ENCODE measurements around the gene ST6GALNAC3. TPM values are rescaled to one million over a fixed set of nuclear protein-coding genes. Genes with fewer than 3 reads are reported as not detected.

The ST6GALNAC3 gene
- total RNA-seq, 1 experiment from 2014 or later, result 4.8 TPM

- H3K27ac ChIP-seq (ENCODE audit: low read length), result no peak overlapping the region
- no peaks in the 10 kb centered on the region for H3K36me3 ChIP-seq (ENCODE audit: insufficient read depth, low read length)
- H3K4me3 ChIP-seq (ENCODE audit: low read length), result no peak overlapping the region
- H2AFZ ChIP-seq (ENCODE audit: low read length), result no peak overlapping the region
- H3K4me1 ChIP-seq (ENCODE audit: low read length), result no peaks in the 10 kb centered on the region; the same call in 1 of the 2 replicates
- no peak overlapping the region for H3K4me2 ChIP-seq (ENCODE audit: low read depth, low read length, poor library complexity, severe bottlenecking)
- H4K20me1 ChIP-seq (ENCODE audit: insufficient read depth, low read depth, low read length), result no peaks in the 10 kb centered on the region
- no peaks in the 10 kb centered on the region; the same call in 1 of the 2 replicates for H3K9me3 ChIP-seq (ENCODE audit: low read length)
- H3K9ac ChIP-seq (ENCODE audit: low read length), result no peak overlapping the region
- no peaks in the 10 kb centered on the region for H3K79me2 ChIP-seq (ENCODE audit: low read length)
- H3K27me3 ChIP-seq (ENCODE audit: low read length), result no peaks in the 10 kb centered on the region
- H3K9me2 ChIP-seq (replicated peaks; ENCODE audit: insufficient read depth, low read length), result no peaks in the 10 kb centered on the region
- no peak for DNase-seq
These were observed 327.6 kb downstream of the ST6GALNAC3 start for GRCh38 chr1:76402128-76402527.

DNA sequence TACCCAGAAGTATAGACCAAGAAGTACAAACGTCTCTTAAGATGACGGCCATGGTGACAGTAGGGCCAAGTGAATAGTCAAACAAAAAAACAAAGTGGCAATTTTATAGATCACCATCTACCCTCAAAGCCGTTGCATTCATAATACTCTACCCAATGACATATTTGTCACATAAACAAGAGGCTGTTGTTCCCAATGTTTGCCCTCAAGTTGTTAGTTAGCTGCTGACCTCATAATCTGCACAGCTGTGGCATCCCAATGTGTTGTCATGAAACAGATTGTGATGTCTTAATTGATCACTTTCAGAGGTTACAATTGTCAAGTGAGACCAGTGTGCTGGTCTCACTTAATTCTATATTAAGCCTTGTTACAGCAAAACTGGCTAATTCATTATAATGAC is 333.8 kb downstream of the ST6GALNAC3 start:
- H3K27me3 ChIP-seq (ENCODE audit: low read length), result no peaks in the 10 kb centered on the region; the same call in 1 of the 2 replicates
- no peak overlapping the region for H3K27ac ChIP-seq (ENCODE audit: low read length)
- H3K9me2 ChIP-seq (replicated peaks; ENCODE audit: insufficient read depth, low read length), result no peaks in the 10 kb centered on the region
- no peak overlapping the region for H2AFZ ChIP-seq (ENCODE audit: low read length)
- no peaks in the 10 kb centered on the region for H3K36me3 ChIP-seq (ENCODE audit: insufficient read depth, low read length)
- peaks cover 15% of the 10 kb centered on the region for H3K4me1 ChIP-seq (ENCODE audit: low read length)
- H4K20me1 ChIP-seq (ENCODE audit: insufficient read depth, low read depth, low read length), result no peaks in the 10 kb centered on the region
- no peaks in the 10 kb centered on the region for H3K9me3 ChIP-seq (ENCODE audit: low read length)
- H3K4me3 ChIP-seq (ENCODE audit: low read length), result no peak overlapping the region
- no peaks in the 10 kb centered on the region for H3K79me2 ChIP-seq (ENCODE audit: low read length)
- no peak for DNase-seq
- H3K9ac ChIP-seq (ENCODE audit: low read length), result no peak overlapping the region
- no peak overlapping the region for H3K4me2 ChIP-seq (ENCODE audit: low read depth, low read length, poor library complexity, severe bottlenecking)

DNA sequence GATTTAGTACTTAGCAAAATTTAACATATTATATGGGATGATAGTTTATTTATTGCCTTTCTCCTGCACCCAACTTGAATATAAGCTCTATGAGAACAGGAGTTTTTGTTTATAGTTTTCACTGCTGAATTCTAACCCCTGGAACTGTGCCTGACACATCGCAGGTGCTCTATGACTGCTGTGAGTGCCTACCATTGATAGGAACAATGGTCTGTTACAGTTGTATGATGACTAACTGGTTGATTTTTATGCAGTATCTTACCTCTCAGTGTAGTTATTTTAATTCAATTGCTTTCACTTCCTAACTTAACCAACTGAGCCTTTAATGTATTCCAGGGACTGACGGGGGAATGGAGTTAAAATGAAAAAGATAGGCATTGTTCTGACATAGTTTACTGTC is 336.0 kb downstream of the ST6GALNAC3 start:
- no peak for DNase-seq

GRCh38 chr1:76418531-76418930 is 344.0 kb downstream of the ST6GALNAC3 start:
- no peaks in the 10 kb centered on the region for H4K20me1 ChIP-seq (ENCODE audit: insufficient read depth, low read depth, low read length)
- H3K36me3 ChIP-seq (ENCODE audit: insufficient read depth, low read length), result no peaks in the 10 kb centered on the region
- no peaks in the 10 kb centered on the region for H3K79me2 ChIP-seq (ENCODE audit: low read length)
- no peak overlapping the region for H3K4me2 ChIP-seq (ENCODE audit: low read depth, low read length, poor library complexity, severe bottlenecking)
- H2AFZ ChIP-seq (ENCODE audit: low read length), result no peak overlapping the region
- H3K9ac ChIP-seq (ENCODE audit: low read length), result no peak overlapping the region
- H3K9me2 ChIP-seq (replicated peaks; ENCODE audit: insufficient read depth, low read length), result no peaks in the 10 kb centered on the region
- DNase-seq, result no peak
- H3K9me3 ChIP-seq (ENCODE audit: low read length), result no peaks in the 10 kb centered on the region
- H3K4me3 ChIP-seq (ENCODE audit: low read length), result no peak overlapping the region
- H3K4me1 ChIP-seq (ENCODE audit: low read length), result peaks cover 6% of the 10 kb centered on the region
- H3K27ac ChIP-seq (ENCODE audit: low read length), result no peak overlapping the region
- H3K27me3 ChIP-seq (ENCODE audit: low read length), result no peaks in the 10 kb centered on the region

More for the DNA sequence above, 336.0 kb downstream of the ST6GALNAC3 start:
- H3K27ac ChIP-seq (ENCODE audit: low read length), result no peak overlapping the region
- H3K36me3 ChIP-seq (ENCODE audit: insufficient read depth, low read length), result no peaks in the 10 kb centered on the region
- no peaks in the 10 kb centered on the region for H3K9me3 ChIP-seq (ENCODE audit: low read length)
- no peaks in the 10 kb centered on the region for H4K20me1 ChIP-seq (ENCODE audit: insufficient read depth, low read depth, low read length)
- peak overlapping the region; percentile 6; the same call in 1 of the 2 replicates for H2AFZ ChIP-seq (ENCODE audit: low read length)
- no peaks in the 10 kb centered on the region for H3K79me2 ChIP-seq (ENCODE audit: low read length)
- H3K4me2 ChIP-seq (ENCODE audit: low read depth, low read length, poor library complexity, severe bottlenecking), result peak overlapping the region; percentile 49
- peak overlapping the region; percentile 17; the same call in 1 of the 2 replicates for H3K4me3 ChIP-seq (ENCODE audit: low read length)
- peaks cover 23% of the 10 kb centered on the region for H3K4me1 ChIP-seq (ENCODE audit: low read length)
- H3K9me2 ChIP-seq (replicated peaks; ENCODE audit: insufficient read depth, low read length), result no peaks in the 10 kb centered on the region
- no peak overlapping the region for H3K9ac ChIP-seq (ENCODE audit: low read length)
- H3K27me3 ChIP-seq (ENCODE audit: low read length), result no peaks in the 10 kb centered on the region; the same call in 1 of the 2 replicates

GRCh38 chr1:76419603-76420002 is 345.1 kb downstream of the ST6GALNAC3 start:
- H3K4me2 ChIP-seq (ENCODE audit: low read depth, low read length, poor library complexity, severe bottlenecking), result no peak overlapping the region
- no peaks in the 10 kb centered on the region for H3K9me3 ChIP-seq (ENCODE audit: low read length)
- H3K27ac ChIP-seq (ENCODE audit: low read length), result no peak overlapping the region
- no peaks in the 10 kb centered on the region for H3K9me2 ChIP-seq (replicated peaks; ENCODE audit: insufficient read depth, low read length)
- H4K20me1 ChIP-seq (ENCODE audit: insufficient read depth, low read depth, low read length), result no peaks in the 10 kb centered on the region
- no peaks in the 10 kb centered on the region for H3K79me2 ChIP-seq (ENCODE audit: low read length)
- H3K4me3 ChIP-seq (ENCODE audit: low read length), result no peak overlapping the region
- no peaks in the 10 kb centered on the region for H3K27me3 ChIP-seq (ENCODE audit: low read length)
- no peak overlapping the region for H3K9ac ChIP-seq (ENCODE audit: low read length)
- peaks cover 2% of the 10 kb centered on the region for H3K4me1 ChIP-seq (ENCODE audit: low read length)
- no peak for DNase-seq
- H3K36me3 ChIP-seq (ENCODE audit: insufficient read depth, low read length), result no peaks in the 10 kb centered on the region
- no peak overlapping the region for H2AFZ ChIP-seq (ENCODE audit: low read length)

DNA sequence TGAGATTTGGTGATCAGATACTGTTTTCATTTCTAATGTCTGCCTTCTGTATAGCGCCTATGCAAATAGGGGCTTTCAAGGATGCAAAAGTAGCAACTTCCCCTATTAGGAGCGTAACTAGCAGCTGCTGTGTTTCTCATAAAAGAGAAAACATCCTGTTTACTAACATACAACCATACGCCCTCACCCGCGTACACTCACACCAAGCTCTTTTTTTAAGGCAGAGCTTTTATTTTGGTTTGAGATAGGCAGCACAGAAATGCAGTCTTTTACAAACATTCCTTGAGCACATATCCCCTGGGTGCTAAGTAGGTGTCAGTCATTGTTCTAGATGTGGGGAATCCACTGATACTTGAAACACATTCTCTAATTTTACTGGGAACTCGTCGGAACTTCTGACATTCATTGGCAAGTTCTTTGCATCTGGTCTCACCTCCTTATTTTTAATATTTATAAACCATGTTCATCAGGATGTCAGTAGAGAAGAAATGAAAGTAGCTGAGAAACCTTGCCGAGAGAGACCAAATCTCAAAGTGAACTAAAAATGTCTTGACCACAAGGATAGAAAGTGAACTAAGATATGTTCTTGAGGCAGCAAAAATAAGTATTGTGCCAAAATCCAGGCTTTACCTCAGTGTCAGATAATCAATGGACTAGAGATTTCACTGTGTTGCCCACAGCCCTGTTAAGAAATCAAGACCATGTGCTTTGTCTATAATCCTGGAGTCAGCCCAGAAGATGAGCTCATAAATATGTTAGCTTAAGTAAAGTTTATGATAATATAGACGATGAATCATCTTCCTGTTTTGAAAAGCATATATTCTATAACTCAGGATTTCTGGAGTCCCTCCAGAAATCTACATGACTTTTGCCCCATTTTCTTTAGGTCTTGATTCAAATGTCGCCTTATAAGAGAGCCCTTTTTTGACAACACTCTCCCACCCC is 350.9 kb downstream of the ST6GALNAC3 start:
- Histone ChIP-seq H3K9ac (ENCODE audit: low read length) (no peak overlapping the region), H3K4me2 (ENCODE audit: low read depth, low read length, poor library complexity, severe bottlenecking) (peak overlapping the region; percentile 29), H3K79me2 (ENCODE audit: low read length) (no peaks in the 10 kb centered on the region), H3K27ac (ENCODE audit: low read length) (no peak overlapping the region), H2AFZ (ENCODE audit: low read length) (no peak overlapping the region), H3K27me3 (ENCODE audit: low read length) (no peaks in the 10 kb centered on the region), H3K9me2 (replicated peaks; ENCODE audit: insufficient read depth, low read length) (no peaks in the 10 kb centered on the region), H3K9me3 (ENCODE audit: low read length) (no peaks in the 10 kb centered on the region), H3K4me1 (ENCODE audit: low read length) (peaks cover 13% of the 10 kb centered on the region), H3K4me3 (ENCODE audit: low read length) (peak overlapping the region; percentile 21; the same call in 1 of the 2 replicates), H4K20me1 (ENCODE audit: insufficient read depth, low read depth, low read length) (no peaks in the 10 kb centered on the region), H3K36me3 (ENCODE audit: insufficient read depth, low read length) (no peaks in the 10 kb centered on the region)
- peak; percentile 66 for DNase-seq

- Histone ChIP-seq H3K36me3 (ENCODE audit: insufficient read depth, low read length) (no peaks in the 10 kb centered on the region), H3K9me2 (replicated peaks; ENCODE audit: insufficient read depth, low read length) (no peaks in the 10 kb centered on the region), H3K79me2 (ENCODE audit: low read length) (no peaks in the 10 kb centered on the region), H2AFZ (ENCODE audit: low read length) (no peak overlapping the region), H3K9ac (ENCODE audit: low read length) (no peak overlapping the region), H3K27me3 (ENCODE audit: low read length) (no peaks in the 10 kb centered on the region), H3K9me3 (ENCODE audit: low read length) (no peaks in the 10 kb centered on the region), H3K27ac (ENCODE audit: low read length) (no peak overlapping the region), H4K20me1 (ENCODE audit: insufficient read depth, low read depth, low read length) (no peaks in the 10 kb centered on the region), H3K4me3 (ENCODE audit: low read length) (no peak overlapping the region), H3K4me1 (ENCODE audit: low read length) (peaks cover 13% of the 10 kb centered on the region), H3K4me2 (ENCODE audit: low read depth, low read length, poor library complexity, severe bottlenecking) (no peak overlapping the region)
- no peak for DNase-seq
These were observed 352.1 kb downstream of the ST6GALNAC3 start for GRCh38 chr1:76426606-76427005.

- Histone ChIP-seq H2AFZ (ENCODE audit: low read length) (no peak overlapping the region), H3K79me2 (ENCODE audit: low read length) (no peaks in the 10 kb centered on the region), H4K20me1 (ENCODE audit: insufficient read depth, low read depth, low read length) (no peaks in the 10 kb centered on the region), H3K9me3 (ENCODE audit: low read length) (no peaks in the 10 kb centered on the region), H3K27me3 (ENCODE audit: low read length) (no peaks in the 10 kb centered on the region), H3K36me3 (ENCODE audit: insufficient read depth, low read length) (no peaks in the 10 kb centered on the region), H3K4me1 (ENCODE audit: low read length) (peaks cover 13% of the 10 kb centered on the region), H3K4me3 (ENCODE audit: low read length) (no peak overlapping the region), H3K9me2 (replicated peaks; ENCODE audit: insufficient read depth, low read length) (no peaks in the 10 kb centered on the region), H3K9ac (ENCODE audit: low read length) (no peak overlapping the region), H3K4me2 (ENCODE audit: low read depth, low read length, poor library complexity, severe bottlenecking) (no peak overlapping the region), H3K27ac (ENCODE audit: low read length) (no peak overlapping the region)
- no peak for DNase-seq
These were observed 353.5 kb downstream of the ST6GALNAC3 start for GRCh38 chr1:76428028-76428427.
